IPS-15b (cell line): ENCODE results near the gene TBC1D8B.

Experiments
- H3K27me3 ChIP-seq: one replicate; pipeline ENCODE4 v1.6.1; 2013; ENCODE audit warnings: low read length; ENCODE audit not compliant: control insufficient read depth, insufficient read depth
- H3K36me3 ChIP-seq: one replicate; pipeline ENCODE4 v1.6.1; 2013; ENCODE audit warnings: low read length; ENCODE audit not compliant: control insufficient read depth, insufficient read depth
- H3K4me1 ChIP-seq: one replicate; pipeline ENCODE4 v1.6.1; 2013; ENCODE audit warnings: mild to moderate bottlenecking, low read length; ENCODE audit not compliant: control insufficient read depth, insufficient read depth
- H3K4me3 ChIP-seq: one replicate; pipeline ENCODE4 v1.5.1; 2013; ENCODE audit warnings: low read depth, low read length
- H3K9ac ChIP-seq: one replicate; pipeline ENCODE4 v1.6.1; 2013; ENCODE audit warnings: low read depth, mild to moderate bottlenecking, low read length
- H3K9me3 ChIP-seq: one replicate; pipeline ENCODE4 v1.6.1; 2013; ENCODE audit warnings: mild to moderate bottlenecking, low read length; ENCODE audit not compliant: control insufficient read depth, insufficient read depth

The TBC1D8B gene

DNA sequence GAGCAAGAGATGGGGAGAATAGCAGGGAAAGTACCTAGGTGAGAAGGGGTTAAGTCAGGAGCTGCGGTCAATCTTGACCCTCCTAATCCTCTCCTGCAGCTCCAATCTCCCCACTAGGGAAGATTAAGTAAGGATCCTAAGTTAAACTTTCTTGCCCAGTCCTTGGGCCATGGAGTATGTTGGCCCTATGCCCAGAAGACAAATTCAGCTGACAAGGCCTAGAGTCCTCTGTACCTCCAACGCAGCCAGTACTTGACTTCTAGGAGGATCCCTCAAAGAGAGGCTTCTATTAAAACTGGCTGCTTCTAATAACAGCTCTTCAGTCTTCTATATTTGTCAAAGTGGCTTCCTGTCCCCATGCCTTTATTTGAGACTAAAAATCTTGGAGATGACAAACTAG, 119.2 kb downstream of the TBC1D8B start:
- Histone ChIP-seq H3K4me3 (no peak overlapping the region), H3K9ac (no peak overlapping the region), H3K9me3 (no peaks in the 10 kb centered on the region), H3K27me3 (no peaks in the 10 kb centered on the region), H3K36me3 (no peaks in the 10 kb centered on the region), H3K4me1 (peaks cover 6% of the 10 kb centered on the region)
